Heart right ventricle (tissue), 16 donors: ENCODE data around the gene WBP1. TPM values are rescaled to one million over a fixed set of nuclear protein-coding genes. Genes with fewer than 3 reads are reported as not detected.
A peak's percentile ranks its signal among the peaks of the same experiment; 100 is the strongest.
"Not testable (repeated sequence)": the region's sequence is repeated elsewhere in the genome, so short reads cannot be mapped to it uniquely, and the experiment has no call there.

Experiments used
- ATAC-seq, 8 donors: fragments of 200-7000 bp; cut with Tn5 transposase; one replicate each; pipeline ENCODE4 v1.9.1; 2020; ENCODE audit warnings: mild to moderate bottlenecking in 8 of 8, moderate library complexity in 8 of 8, moderate number of reproducible peaks in 1 of 8
- DNase-seq, 2 donors: peaks; one replicate each; pipeline ENCODE4 v3.0.0-alpha.2; 2020
- H3K27ac ChIP-seq, 10 donors: fragments of 200-600 bp; sonication (generic) in 2 of 10; one replicate each; pipeline versions ENCODE4 v1.5.0 to v1.8.0; 2020 to 2022; ENCODE audit warnings: mild to moderate bottlenecking in 3 of 10
- H3K27me3 ChIP-seq, 7 donors: fragments of 200-600 bp; one replicate each; pipeline ENCODE4 v1.8.0; 2021 to 2022; ENCODE audit warnings: mild to moderate bottlenecking in 2 of 7
- H3K36me3 ChIP-seq, 9 donors: fragments of 200-600 bp; sonication (generic) in 1 of 9; one replicate each; pipeline versions ENCODE4 v1.5.0 to v1.8.0; 2020 to 2022; ENCODE audit warnings: mild to moderate bottlenecking in 2 of 9
- H3K4me1 ChIP-seq, 9 donors: fragments of 200-600 bp; sonication (generic) in 1 of 9; one replicate each; pipeline versions ENCODE4 v1.5.0 to v1.8.0; 2020 to 2022; ENCODE audit warnings: mild to moderate bottlenecking in 4 of 9
- H3K4me3 ChIP-seq, 10 donors: fragments of 200-600 bp; sonication (generic) in 2 of 10; one replicate each; pipeline versions ENCODE4 v1.5.0 to v1.8.0; 2020 to 2022; ENCODE audit warnings: mild to moderate bottlenecking in 7 of 10, moderate library complexity in 2 of 10
- H3K9me3 ChIP-seq, 11 donors: fragments of 200-600 bp in 10 of 11; sonication (generic) in 2 of 11; one replicate each; pipeline versions ENCODE4 v1.5.0 to v1.8.0; 2013 to 2022; ENCODE audit warnings: mild to moderate bottlenecking in 2 of 11, control low read depth in 1 of 11, moderate library complexity in 1 of 11
- WGBS, 2 donors: extraction: QIAGEN DNeasy Blood & Tissue Kit; methylation state at CpG; one replicate each; pipeline ENCODE4 v1.1.7; 2013; ENCODE audit warnings: inconsistent platforms in 1 of 2; 5-methylcytosine and 5-hydroxymethylcytosine counted together
- intact Hi-C, 10 donors: fragments of 100-400 bp; cut with DNase I; formaldehyde crosslinking; loops; one replicate each; pipeline versions ENCODE4 v1.11.1 to v1.14.2; 2022
- polyA plus RNA-seq, 2 donors: library from polyadenylated mRNA; stranded (reverse); fragments of 200-250 nt; gene quantifications; one replicate each; pipeline ENCODE4 v1.2.3, GENCODE V29; 2013
- total RNA-seq, 10 donors: library from RNA; stranded (reverse); fragmentation: NEBNext Ultra II Directional in 3 of 10; extraction: Animal tissue kit (Norgen Biotek cat#: 25700) in 3 of 10; gene quantifications; one replicate each; pipeline versions ENCODE4 v1.2.1 to v1.2.4, GENCODE V29; 2021 to 2023
- TF ChIP-seq, protein P1 (sequence below), 9 donors: fragments of 200-600 bp; sonication (generic) in 2 of 9; IDR thresholded peaks; one replicate each; pipeline versions ENCODE4 v1.5.0 to v1.8.0; 2021 to 2022; ENCODE audit warnings: antibody characterized with exemption in 9 of 9, mild to moderate bottlenecking in 5 of 9, moderate library complexity in 1 of 9
- donor health status: Arrhythmogenic right ventricular cardiomyopathy.
- donor health status: ischemic (EF 13 %, LVEDD 7.1; RV severe dilation, severe dysfunction).
- donor health status: healthy with polysubstance abuse.
- donor health status: DM: no; HTN: yes; CAD: no.
- donor health status: DM: no; HTN: no; CAD: no.
- donor health status: ischemic (EF 25% LVEDD 6.9; RV normal size, moderate dysfunction).
- donor health status: ischemic (EF 25% LVEDD 5.7; RV mildly dilated, moderate dysfunction).
- donor health status: healthy.
- donor health status: DM: yes; HTN: yes; CAD: no.
- donor health status: Ischemic cardiomyopathy.
- donor health status: ischemic (EF 35%, LVEDD 5.7; RV mildly dilated, moderate dysfunction).
- donor health status: nonischemic (EF 11% LVEDD 7.7; RV severe dilation, severe dysfunction).
- donor health status: DM: yes; HTN: yes; CAD: no.
- donor health status: PGD.
- donor health status: ischemic (EF 29% LVEDD 5.4; RV normal size, mild dysfunction).
- donor health status: nonischemic (EF 23%, LVEDD 6.1; RV moderate dilation, normal function).

WBP1 gene
- total and polyA plus RNA-seq, 12 donors = 34.8 to 59.8 (median 45.8) TPM

DNA sequence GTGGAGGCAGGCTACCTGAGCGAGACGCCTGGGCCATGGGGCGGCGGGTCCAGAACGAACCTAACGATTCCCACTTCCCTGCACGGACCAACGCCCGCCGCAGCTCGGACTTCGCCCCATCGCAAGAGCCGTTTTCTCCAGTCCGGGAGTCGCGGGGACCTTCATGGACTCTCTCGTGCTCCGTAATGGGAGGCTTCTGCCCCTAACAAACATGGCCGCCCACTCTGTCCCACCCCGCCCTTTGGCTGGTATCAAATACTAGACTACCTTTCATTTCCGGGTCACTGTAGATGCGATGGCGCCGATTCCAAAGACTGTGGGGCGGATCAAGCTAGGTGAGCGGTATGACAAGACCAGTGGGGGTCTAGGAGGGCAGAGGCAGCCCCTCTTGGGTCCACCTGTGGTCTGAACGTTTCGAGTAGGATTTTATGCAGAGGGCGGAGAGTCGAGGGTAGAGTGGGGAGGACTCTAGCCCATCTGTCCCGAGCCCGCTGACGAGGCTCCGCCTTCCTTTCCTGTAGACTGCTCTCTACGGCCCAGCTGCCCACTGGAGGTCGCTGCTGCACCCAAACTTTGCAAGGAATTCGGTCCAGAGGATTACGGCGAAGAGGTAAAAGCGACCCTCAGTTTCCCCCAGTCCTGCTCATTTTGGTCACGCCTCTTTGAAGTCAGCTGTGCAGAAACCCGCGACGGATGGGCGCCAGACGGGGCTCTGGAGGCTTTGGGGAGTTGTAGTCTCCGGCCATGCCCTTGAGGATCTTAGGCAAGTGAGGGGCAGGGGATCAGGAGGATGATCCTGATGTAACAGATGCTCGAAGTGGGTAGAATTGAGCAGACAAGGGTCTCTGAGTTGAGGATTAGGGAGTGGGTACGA, 24.8 kb downstream of the WBP1 start, which contains the start of the genes CCDC142 and TTC31:
TSS of gene CCDC142 (minus strand) at position 198 of the 874 bp plus-strand sequence. CDS start at position 37, 161 bp downstream.
TSS of gene TTC31 (plus strand) at position 281 of the 874 bp plus-strand sequence. CDS start at position 296, 15 bp downstream.
- TF ChIP-seq, protein P1, sequence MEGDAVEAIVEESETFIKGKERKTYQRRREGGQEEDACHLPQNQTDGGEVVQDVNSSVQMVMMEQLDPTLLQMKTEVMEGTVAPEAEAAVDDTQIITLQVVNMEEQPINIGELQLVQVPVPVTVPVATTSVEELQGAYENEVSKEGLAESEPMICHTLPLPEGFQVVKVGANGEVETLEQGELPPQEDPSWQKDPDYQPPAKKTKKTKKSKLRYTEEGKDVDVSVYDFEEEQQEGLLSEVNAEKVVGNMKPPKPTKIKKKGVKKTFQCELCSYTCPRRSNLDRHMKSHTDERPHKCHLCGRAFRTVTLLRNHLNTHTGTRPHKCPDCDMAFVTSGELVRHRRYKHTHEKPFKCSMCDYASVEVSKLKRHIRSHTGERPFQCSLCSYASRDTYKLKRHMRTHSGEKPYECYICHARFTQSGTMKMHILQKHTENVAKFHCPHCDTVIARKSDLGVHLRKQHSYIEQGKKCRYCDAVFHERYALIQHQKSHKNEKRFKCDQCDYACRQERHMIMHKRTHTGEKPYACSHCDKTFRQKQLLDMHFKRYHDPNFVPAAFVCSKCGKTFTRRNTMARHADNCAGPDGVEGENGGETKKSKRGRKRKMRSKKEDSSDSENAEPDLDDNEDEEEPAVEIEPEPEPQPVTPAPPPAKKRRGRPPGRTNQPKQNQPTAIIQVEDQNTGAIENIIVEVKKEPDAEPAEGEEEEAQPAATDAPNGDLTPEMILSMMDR (IDR thresholded peaks at IDR 0.05) = peak; percentile 81 to 98 (median 88)
- Histone ChIP-seq H3K4me3 (peak within 1 kb of the TSS; percentile 74 to 97 (median 88)), H3K36me3 (peaks cover 0 to 64% (median 3%) of the 10 kb centered on the region in 9 donors), H3K27me3 (no peaks in the 10 kb centered on the region), H3K27ac (peak within 1 kb of the TSS; percentile 78 to 94 (median 90)), H3K4me1 (peaks cover 10 to 40% (median 29%) of the 10 kb centered on the region in 9 donors), H3K9me3 (no peaks in the 10 kb centered on the region)
- intact Hi-C loops = loop anchor here in 9 of 10 donors (1.0 to 5.0 kb wide), 10 partner anchors 24 to 104 kb away; partner anchors contain the start of genes AUP1 (in 4 of the 9), HTRA2 (in 4 of the 9), PCGF1 (in 2 of the 9) and DQX1 (in 1 of the 9)
- peak; percentile 94 to 98 for DNase-seq
- 1% methylated on average over 50 of the region's 50 CpGs for WGBS, 2 donors
- ATAC-seq = peak; percentile 98 to 99 (median 99)

DNA sequence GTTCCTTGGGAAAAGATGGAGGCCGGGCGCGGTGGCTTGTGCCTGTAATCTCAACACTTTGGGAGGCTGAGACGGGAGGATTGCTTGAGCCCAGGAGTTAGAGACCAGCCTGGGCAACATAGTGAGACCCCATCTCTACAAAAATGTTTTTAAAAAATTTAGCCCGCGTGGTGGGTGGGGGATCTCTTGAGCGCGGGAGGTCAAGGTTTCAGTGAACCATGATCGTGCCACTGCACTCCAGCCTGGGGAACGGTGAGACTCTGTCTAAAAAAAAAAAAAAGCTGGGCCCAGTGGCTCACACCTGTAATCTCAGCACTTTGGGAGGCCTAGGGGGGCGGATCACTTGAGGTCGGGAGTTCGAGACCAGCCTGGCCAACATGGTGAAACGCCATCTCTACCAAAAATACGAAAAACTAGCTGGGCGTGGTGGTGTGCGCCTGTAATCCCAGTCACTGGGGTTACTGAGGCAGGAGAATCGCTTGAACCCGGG, 25.5 kb downstream of the WBP1 start:
- intact Hi-C loops = loop anchor here in 9 of 10 donors (1.0 to 5.0 kb wide), 10 partner anchors 23 to 104 kb away; partner anchors contain the start of genes AUP1 (in 4 of the 9), HTRA2 (in 4 of the 9), PCGF1 (in 2 of the 9) and DQX1 (in 1 of the 9)
- not testable (repeated sequence) for H3K27me3 ChIP-seq, DNase-seq, ATAC-seq, H3K9me3 ChIP-seq
- 76 to 78% methylated on average over 19 of the region's 19 CpGs for WGBS, 2 donors
- peaks cover 10 to 40% (median 29%) of the 10 kb centered on the region in 9 donors for H3K4me1 ChIP-seq
- peak overlapping the region in 7 of 10 donors; percentile 87 to 94 (median 92) for H3K27ac ChIP-seq
- H3K4me3 ChIP-seq = peak overlapping the region; percentile 74 to 97 (median 88)
- H3K36me3 ChIP-seq = peaks cover 0 to 64% (median 3%) of the 10 kb centered on the region in 9 donors

DNA sequence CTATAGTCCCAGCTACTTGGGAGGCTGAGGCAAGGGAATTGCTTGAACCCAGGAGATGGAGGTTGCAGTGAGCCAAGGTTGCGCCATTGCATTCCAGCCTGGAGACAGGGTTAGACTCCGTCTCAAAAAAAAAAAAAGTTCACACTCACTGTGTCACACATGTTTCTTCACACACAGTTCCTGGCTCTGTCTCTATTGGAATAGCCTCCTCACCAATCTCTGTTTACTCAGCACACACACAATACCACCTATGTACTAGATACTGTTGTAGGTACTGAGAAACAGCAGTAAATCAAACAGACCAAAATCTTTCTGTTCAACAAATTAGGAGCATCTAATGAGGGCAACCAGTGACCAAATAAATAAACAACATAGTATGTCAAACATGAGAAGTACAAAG, 27.9 kb downstream of the WBP1 start:
- Histone ChIP-seq H3K4me1 (peaks cover 6 to 25% (median 20%) of the 10 kb centered on the region in 9 donors), H3K9me3 (no peaks in the 10 kb centered on the region), H3K4me3 (no peak overlapping the region), H3K27me3 (no peaks in the 10 kb centered on the region), H3K36me3 (peaks cover 0 to 64% (median 13%) of the 10 kb centered on the region in 9 donors), H3K27ac (no peak overlapping the region)
- WGBS, 2 donors = 98 to 100% methylated on average over 2 of the region's 2 CpGs
- no peak for DNase-seq
- TF ChIP-seq, protein P1 (IDR thresholded peaks at IDR 0.05) = no peak
- intact Hi-C loops = loop anchor here in 1 of 10 donors (5.0 kb wide), 1 partner anchor 101 kb away; no protein-coding TSS in a partner anchor
- ATAC-seq = no peak

DNA sequence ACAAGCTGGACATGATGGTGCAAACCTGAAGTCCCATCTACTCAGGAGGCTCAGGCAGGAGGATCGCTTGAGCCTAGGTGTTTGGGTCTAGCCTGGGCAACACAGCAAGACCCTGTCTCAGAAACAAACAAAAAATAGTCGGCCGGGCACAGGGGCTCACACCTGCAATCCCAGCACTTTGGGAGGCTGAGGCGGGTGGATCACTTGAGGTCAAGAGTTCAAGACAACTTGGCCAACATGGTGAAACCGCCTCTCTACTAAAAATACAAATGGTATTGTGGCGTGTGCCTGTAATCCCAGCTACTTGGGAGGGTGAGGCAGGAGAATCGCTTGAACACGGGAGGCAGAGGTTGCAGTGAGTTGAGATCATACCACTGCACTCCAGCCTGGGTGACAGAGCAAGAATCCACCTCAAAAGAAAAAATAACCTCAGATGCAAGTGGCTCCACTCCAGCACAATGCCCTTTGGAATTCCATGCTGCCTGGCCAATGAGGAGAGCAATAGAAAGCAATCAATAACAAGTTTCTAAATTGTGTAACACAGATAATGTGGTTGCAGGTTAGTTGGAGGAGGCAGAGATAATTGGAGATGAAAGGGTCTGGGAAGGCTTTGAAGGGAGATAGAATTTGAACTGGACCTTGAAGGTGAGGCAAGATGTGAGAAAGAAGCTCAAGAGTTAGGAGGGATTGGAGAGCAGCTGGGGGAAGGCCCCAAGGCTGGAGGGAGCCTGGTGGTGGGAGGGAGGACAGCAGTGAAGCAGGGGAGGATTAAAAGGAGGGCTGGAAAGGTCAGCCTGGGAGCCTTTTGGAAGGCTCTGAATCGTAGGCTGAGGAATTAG, 30.6 kb downstream of the WBP1 start:
- Histone ChIP-seq H3K4me3 (no peak overlapping the region), H3K36me3 (peaks cover 0 to 91% (median 33%) of the 10 kb centered on the region in 9 donors), H3K27ac (no peak overlapping the region), H3K4me1 (peaks cover 0 to 7% (median 6%) of the 10 kb centered on the region in 9 donors), H3K9me3 (no peaks in the 10 kb centered on the region), H3K27me3 (no peaks in the 10 kb centered on the region)
- ATAC-seq = no peak
- intact Hi-C loops = loop anchor here in 1 of 10 donors (5.0 kb wide), 1 partner anchor 98 kb away; no protein-coding TSS in a partner anchor
- 93 to 94% methylated on average over 9 of the region's 9 CpGs for WGBS, 2 donors
- DNase-seq = no peak
- TF ChIP-seq, protein P1 (IDR thresholded peaks at IDR 0.05) = no peak
